Left lung (tissue), 10 donors: Measurements from ENCODE around the gene GPR15LG. TPM values are rescaled to one million over a fixed set of nuclear protein-coding genes. Genes with fewer than 3 reads are reported as not detected.

Experiments used
- ATAC-seq: fragments of 200-7000 bp; cut with Tn5 transposase; one replicate; pipeline ENCODE4 v1.9.1; 2020; ENCODE audit warnings: moderate library complexity
- DNase-seq, 4 donors: peaks; one replicate each; pipeline ENCODE4 v3.0.0-alpha.2; 2013 to 2020
- H3K27ac ChIP-seq, 2 donors: fragments of 200-600 bp; sonication (generic) in 1 of 2; one replicate each; pipeline versions ENCODE4 v1.5.0 to v1.8.0; 2020 to 2021
- H3K27me3 ChIP-seq, 2 donors: fragments of 200-600 bp; sonication (generic) in 1 of 2; one replicate each; pipeline versions ENCODE4 v1.5.0 to v1.8.0; 2020 to 2021
- H3K36me3 ChIP-seq, 2 donors: fragments of 200-600 bp; sonication (generic) in 1 of 2; one replicate each; pipeline versions ENCODE4 v1.5.0 to v1.8.0; 2020 to 2021
- H3K4me1 ChIP-seq, 2 donors: fragments of 200-600 bp; one replicate each; pipeline ENCODE4 v1.8.0; 2021
- H3K4me3 ChIP-seq, 2 donors: fragments of 200-600 bp; sonication (generic) in 1 of 2; one replicate each; pipeline versions ENCODE4 v1.5.0 to v1.8.0; 2020 to 2021; ENCODE audit warnings: mild to moderate bottlenecking in 1 of 2
- H3K9me3 ChIP-seq, 2 donors: fragments of 200-600 bp; sonication (generic) in 1 of 2; one replicate each; pipeline versions ENCODE4 v1.5.0 to v1.8.0; 2020 to 2021
- intact Hi-C, 2 donors: fragments of 100-400 bp; cut with DNase I; formaldehyde crosslinking; loops; one replicate each; pipeline versions ENCODE4 v1.11.2 to v1.14.2; 2022
- polyA plus RNA-seq, 6 donors: library from polyadenylated mRNA; unstranded; fragments of 120-200 nt; gene quantifications; one replicate each; pipeline ENCODE4 v1.2.1, GENCODE V29; 2013; ENCODE audit not compliant: insufficient read length in 6 of 6
- total RNA-seq, 2 donors: library from RNA; stranded (reverse); fragmentation: NEBNext Ultra II Directional; extraction: Animal tissue kit (Norgen Biotek cat#: 25700); gene quantifications; one replicate each; pipeline ENCODE4 v1.2.1, GENCODE V29; 2021
- TF ChIP-seq, protein P1 (sequence below), 2 donors: fragments of 200-600 bp; sonication (generic) in 1 of 2; IDR thresholded peaks; one replicate each; pipeline versions ENCODE4 v1.5.0 to v1.8.0; 2021; ENCODE audit warnings: antibody characterized with exemption in 2 of 2
- donor health status: DM: no; HTN: yes; CAD: no.
- donor health status: DM: no; HTN: no; CAD: no.

Gene GPR15LG
- total and polyA plus RNA-seq, 8 donors = not detected

DNA sequence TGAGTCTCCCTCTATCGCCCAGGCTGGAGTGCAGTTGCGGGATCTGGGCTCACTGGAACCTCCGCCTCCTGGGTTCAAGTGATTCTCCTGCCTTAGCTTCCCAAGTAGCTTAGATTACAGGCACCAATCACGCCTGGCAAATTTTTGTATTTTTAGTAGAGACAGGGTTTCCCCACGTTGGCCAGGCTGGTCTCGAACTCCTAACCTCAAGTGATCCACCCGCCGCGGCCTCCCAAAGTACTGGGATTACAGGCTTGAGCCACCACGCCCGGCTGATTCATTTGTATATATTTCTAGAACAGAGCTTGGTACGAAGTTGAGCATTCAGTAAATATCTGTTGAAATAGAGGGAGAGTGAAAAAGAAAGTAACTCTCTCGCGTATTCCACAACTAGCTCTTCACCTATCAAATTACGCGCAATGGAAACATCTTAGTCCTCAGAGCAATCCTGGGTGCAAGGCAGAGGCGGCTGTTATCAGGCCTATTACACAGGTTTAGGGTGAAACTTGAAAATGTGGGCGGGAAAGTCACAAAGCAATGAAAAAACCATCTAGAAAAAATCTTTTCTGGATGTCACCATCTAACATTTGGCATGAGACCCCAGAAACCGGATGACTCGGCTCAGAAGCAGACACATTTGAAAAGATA lies 35.0 kb upstream of the GPR15LG start:
- intact Hi-C loops = no loop called here
- Histone ChIP-seq H3K4me3 (peak overlapping the region; percentile 92 to 93), H3K27me3 (no peaks in the 10 kb centered on the region), H3K9me3 (no peaks in the 10 kb centered on the region), H3K4me1 (peaks cover 9 to 32% of the 10 kb centered on the region in 2 donors), H3K27ac (peak overlapping the region; percentile 93 to 99), H3K36me3 (peaks cover 0 to 23% of the 10 kb centered on the region in 2 donors)
- DNase-seq = peak in 1 of 4 donors; percentile 7
- TF ChIP-seq, protein P1, sequence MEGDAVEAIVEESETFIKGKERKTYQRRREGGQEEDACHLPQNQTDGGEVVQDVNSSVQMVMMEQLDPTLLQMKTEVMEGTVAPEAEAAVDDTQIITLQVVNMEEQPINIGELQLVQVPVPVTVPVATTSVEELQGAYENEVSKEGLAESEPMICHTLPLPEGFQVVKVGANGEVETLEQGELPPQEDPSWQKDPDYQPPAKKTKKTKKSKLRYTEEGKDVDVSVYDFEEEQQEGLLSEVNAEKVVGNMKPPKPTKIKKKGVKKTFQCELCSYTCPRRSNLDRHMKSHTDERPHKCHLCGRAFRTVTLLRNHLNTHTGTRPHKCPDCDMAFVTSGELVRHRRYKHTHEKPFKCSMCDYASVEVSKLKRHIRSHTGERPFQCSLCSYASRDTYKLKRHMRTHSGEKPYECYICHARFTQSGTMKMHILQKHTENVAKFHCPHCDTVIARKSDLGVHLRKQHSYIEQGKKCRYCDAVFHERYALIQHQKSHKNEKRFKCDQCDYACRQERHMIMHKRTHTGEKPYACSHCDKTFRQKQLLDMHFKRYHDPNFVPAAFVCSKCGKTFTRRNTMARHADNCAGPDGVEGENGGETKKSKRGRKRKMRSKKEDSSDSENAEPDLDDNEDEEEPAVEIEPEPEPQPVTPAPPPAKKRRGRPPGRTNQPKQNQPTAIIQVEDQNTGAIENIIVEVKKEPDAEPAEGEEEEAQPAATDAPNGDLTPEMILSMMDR (IDR thresholded peaks at IDR 0.05) = no peak
- ATAC-seq = no peak

DNA sequence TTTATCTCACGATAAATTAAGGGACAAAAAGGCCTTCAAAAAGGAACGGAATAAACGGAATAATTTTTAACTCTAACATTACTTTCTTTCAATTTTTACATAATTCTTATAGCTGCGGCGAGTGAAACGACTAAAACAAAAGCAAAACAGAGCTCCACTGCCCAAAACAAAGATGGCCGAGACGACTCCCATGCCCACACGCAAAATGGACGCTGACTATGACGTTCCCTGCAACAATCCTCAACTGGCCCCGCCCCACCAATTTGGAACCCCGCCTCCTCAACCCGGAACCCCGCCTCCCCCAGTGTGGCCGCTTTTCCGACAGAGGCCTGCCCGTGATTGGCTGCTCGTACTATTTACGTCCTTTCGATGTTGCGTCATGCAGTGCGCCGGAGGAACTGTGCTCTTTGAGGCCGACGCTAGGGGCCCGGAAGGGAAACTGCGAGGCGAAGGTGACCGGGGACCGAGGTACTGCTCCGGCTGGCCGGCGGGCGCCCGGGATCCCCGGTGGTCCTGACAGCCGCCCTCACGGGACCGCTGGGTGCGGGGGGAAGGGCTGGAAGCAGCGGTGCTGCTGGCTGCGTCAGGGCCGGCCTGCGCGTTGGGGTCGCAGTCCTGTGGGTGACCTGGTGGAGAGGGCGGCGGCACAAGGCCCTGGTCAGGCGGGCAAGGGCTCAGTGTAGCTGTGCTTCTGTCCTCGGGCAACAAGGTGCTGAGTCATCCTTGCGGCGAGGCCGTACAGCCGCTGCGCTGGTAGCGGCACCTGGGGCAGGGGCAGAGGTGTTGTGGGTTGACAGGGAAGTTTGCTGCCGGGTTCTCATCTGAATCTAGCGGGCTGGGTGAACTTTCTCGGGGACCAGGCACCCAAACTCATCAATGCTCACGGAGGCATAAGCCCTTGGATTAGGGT lies 34.2 kb upstream of the GPR15LG start, which contains the start of gene GHITM:
Gene GHITM, plus strand, starts transcription at position 384 of the 910 bp plus-strand sequence. CDS start 1,992 bp downstream, outside the sequence.
- H3K36me3 ChIP-seq = peaks cover 0 to 31% of the 10 kb centered on the region in 2 donors
- no peaks in the 10 kb centered on the region for H3K27me3 ChIP-seq
- peak within 1 kb of the TSS; percentile 93 to 99 for H3K27ac ChIP-seq
- intact Hi-C loops = no loop called here
- no peaks in the 10 kb centered on the region for H3K9me3 ChIP-seq
- DNase-seq = peak; percentile 97 to 99 (median 98)
- H3K4me1 ChIP-seq = peaks cover 9 to 32% of the 10 kb centered on the region in 2 donors
- peak; percentile 98 for ATAC-seq
- TF ChIP-seq, protein P1 (IDR thresholded peaks at IDR 0.05) = peak in 1 of 2 donors; percentile 67
- H3K4me3 ChIP-seq = peak within 1 kb of the TSS; percentile 92 to 93

- intact Hi-C loops = no loop called here
- peak; percentile 13 for ATAC-seq
- no peaks in the 10 kb centered on the region for H3K27me3 ChIP-seq
- peaks cover 9 to 32% of the 10 kb centered on the region in 2 donors for H3K4me1 ChIP-seq
- H3K9me3 ChIP-seq = no peaks in the 10 kb centered on the region
- peak overlapping the region; percentile 92 to 93 for H3K4me3 ChIP-seq
- H3K27ac ChIP-seq = peak overlapping the region; percentile 93 to 99
- H3K36me3 ChIP-seq = peaks cover 3 to 37% of the 10 kb centered on the region in 2 donors
- TF ChIP-seq, protein P1 (IDR thresholded peaks at IDR 0.05) = no peak
- DNase-seq = peak in 2 of 4 donors; percentile 13 to 34
Measured at GRCh38 chr10:84140036-84140379, 33.6 kb upstream of the GPR15LG start.

- H3K36me3 ChIP-seq = peaks cover 7 to 96% of the 10 kb centered on the region in 2 donors
- no peaks in the 10 kb centered on the region for H3K9me3 ChIP-seq
- no peak overlapping the region for H3K4me3 ChIP-seq
- TF ChIP-seq, protein P1 (IDR thresholded peaks at IDR 0.05) = no peak
- H3K27ac ChIP-seq = no peak overlapping the region
- peaks cover 0 to 3% of the 10 kb centered on the region in 2 donors for H3K4me1 ChIP-seq
- ATAC-seq (no peak), DNase-seq (no peak)
- intact Hi-C loops = no loop called here
- no peaks in the 10 kb centered on the region for H3K27me3 ChIP-seq
Measured at GRCh38 chr10:84147347-84147746, 26.3 kb upstream of the GPR15LG start.
